GM18951 (cell line): ENCODE measurements around the gene RNF123.
"Not testable (repeated sequence)": the region's sequence is repeated elsewhere in the genome, so short reads cannot be mapped to it uniquely, and the experiment has no call there.

ENCODE experiments used
- POLR2A ChIP-seq: IDR thresholded peaks from 4 replicates; pipeline ENCODE4 v1.6.1; 2011; ENCODE audit warnings: mild to moderate bottlenecking; ENCODE audit not compliant: insufficient read length, insufficient read depth; ENCODE audit errors: extremely low read depth
- in situ Hi-C: fragments of 300-500 bp; cut with MboI; formaldehyde crosslinking; loops from one replicate; pipeline ENCODE4 v1.12.0; 2022; ENCODE audit warnings: low sequenced_read_pairs, mixed read lengths, inconsistent platforms; ENCODE audit not compliant: unreplicated experiment

The RNF123 gene

DNA sequence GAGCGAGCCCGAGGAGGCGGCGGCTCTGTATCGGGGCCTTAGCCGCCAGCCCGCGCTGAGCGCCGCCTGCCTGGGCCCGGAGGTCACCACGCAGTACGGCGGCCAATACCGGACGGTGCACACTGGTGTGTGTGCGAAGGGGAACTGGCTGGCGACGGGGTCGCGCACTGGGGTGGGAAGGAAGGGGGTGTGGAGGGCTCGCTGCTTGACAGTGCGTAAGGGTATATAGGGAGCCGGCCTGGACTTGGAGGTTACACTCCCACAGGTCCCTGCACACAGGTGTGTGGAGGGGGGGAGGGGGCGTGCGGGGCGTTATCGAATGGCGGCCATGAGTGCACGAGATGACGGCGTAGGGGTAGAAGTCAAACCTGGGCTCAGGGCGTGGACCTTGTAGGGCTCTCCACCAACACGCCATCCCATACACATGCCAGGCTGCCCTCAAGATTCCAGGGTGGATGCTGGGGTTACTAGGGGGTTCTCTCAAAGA is 14.8 kb upstream of the RNF123 start:
- no peak for TF ChIP-seq POLR2A
- in situ Hi-C loops = no loop called here

GRCh38 chr3:49675912-49676311 is 13.4 kb upstream of the RNF123 start:
- in situ Hi-C loops = no loop called here
- TF ChIP-seq POLR2A = no peak

GRCh38 chr3:49680493-49681231 is 8.7 kb upstream of the RNF123 start:
- in situ Hi-C loops = no loop called here
- TF ChIP-seq POLR2A = no peak

- TF ChIP-seq POLR2A = no peak
- in situ Hi-C loops = no loop called here
Measured at GRCh38 chr3:49681232-49681522, 8.2 kb upstream of the RNF123 start.

GRCh38 chr3:49681543-49681942 is 7.8 kb upstream of the RNF123 start:
- TF ChIP-seq POLR2A = no peak
- in situ Hi-C loops = no loop called here

- in situ Hi-C loops = no loop called here
- no peak for TF ChIP-seq POLR2A
Measured at GRCh38 chr3:49683162-49683561, 6.2 kb upstream of the RNF123 start.

- in situ Hi-C loops = not testable (repeated sequence)
Measured at GRCh38 chr3:49684453-49684852, 4.9 kb upstream of the RNF123 start.

GRCh38 chr3:49685103-49685502 is 4.3 kb upstream of the RNF123 start:
- in situ Hi-C loops = not testable (repeated sequence)

GRCh38 chr3:49685846-49686245 is 3.5 kb upstream of the RNF123 start:
- in situ Hi-C loops = not testable (repeated sequence)

DNA sequence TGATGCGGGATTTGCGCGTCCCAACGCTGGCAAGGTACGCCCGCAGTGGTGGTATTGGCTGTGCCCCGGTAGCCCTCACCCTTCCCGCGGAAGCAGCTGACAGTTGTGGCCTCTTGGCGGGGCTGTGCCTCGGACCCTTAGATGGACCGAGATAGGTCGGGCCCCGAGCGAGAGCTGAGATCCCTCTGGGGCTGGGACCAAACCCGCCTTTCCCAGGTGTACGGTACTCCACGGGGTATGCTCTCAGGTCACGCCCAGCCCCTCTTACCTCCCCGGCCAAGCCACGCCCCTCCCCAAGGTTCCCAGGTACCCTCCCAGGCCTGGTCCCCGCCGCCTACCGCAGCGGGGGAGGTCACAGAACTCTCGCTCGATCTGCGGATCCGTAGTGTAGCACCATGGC is 3.0 kb upstream of the RNF123 start:
- in situ Hi-C loops = not testable (repeated sequence)

GRCh38 chr3:49686769-49687423 is 2.5 kb upstream of the RNF123 start:
- in situ Hi-C loops = not testable (repeated sequence)

GRCh38 chr3:49687424-49687795 is 1.9 kb upstream of the RNF123 start:
- in situ Hi-C loops = not testable (repeated sequence)

DNA sequence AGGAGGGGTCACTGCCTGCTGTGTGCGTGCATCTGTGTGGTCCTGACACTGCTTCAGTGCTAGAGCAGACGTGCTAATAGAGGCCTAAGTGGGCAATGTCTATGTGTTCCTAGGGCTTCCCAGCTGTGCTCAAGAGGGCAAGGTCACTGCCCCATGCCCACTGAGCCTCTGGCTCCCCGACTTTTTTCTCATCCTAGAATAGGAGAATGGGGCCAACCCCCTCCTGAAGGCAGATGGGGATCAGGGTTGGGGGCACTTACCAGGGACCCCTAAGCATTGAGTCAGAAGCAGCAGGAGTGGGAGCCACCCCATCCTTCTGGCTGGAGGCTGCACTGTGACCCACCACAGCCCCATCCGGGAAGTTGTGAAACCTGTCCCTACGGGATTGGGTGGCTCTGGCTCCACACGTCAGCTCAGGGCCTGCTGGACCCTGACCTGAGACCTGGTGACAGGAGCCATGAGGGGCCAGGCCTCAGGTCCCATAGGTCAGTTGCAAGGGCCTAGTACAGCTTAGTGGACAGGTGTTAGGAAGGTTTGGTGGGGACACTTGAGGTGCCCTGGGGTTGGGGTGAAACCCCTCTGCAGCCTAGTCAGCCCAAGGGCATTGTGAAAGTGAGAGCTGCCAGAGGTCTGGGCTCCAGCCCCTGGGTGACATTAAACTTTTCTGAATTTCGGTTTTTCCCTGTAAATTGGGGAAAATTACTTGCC is 865 bp upstream of the RNF123 start:
- in situ Hi-C loops = not testable (repeated sequence)

DNA sequence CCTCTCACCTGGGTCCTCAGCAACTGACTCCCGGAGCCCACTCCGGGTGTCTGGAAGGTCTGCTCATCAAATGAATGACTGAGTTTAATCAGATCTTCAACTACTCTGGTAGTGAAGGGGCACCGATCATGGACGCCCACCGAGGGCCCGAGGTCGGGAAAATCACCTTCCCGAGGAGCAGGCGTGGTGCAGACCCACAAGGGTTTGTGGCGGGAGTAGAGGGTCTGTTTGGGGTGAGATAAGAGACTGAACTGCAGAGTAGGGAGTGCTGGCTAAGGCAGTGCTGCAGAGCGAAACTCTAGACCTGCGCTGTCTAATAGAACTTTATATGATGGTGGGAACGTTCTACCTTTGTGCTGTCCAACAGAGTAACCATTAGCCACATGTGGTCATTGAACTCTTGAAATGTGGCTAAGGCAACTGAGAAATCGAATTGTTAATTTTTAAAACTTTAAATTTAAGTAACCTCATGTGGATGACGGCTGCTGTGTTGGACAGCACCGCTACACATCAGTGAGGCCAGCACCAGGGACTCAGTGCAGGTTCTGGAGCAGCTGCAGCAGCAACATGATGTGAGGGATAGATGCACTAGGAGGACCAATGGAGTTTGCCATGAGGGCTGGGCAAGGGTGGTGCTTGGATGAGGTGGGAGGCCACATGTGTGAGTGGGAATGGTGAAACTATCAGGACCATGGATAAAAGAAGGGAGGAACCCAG is 709 bp downstream of the RNF123 start:
- in situ Hi-C loops = not testable (repeated sequence)

- in situ Hi-C loops = not testable (repeated sequence)
Measured at GRCh38 chr3:49690856-49691255, 1.5 kb downstream of the RNF123 start.

GRCh38 chr3:49691481-49691880 is 2.1 kb downstream of the RNF123 start:
- in situ Hi-C loops = not testable (repeated sequence)

GRCh38 chr3:49694409-49695070 is 5.2 kb downstream of the RNF123 start:
- in situ Hi-C loops = not testable (repeated sequence)

GRCh38 chr3:49695350-49696015 is 6.1 kb downstream of the RNF123 start:
- in situ Hi-C loops = not testable (repeated sequence)
